ENCODE data around the gene CLDN9.

Gene CLDN9

DNA sequence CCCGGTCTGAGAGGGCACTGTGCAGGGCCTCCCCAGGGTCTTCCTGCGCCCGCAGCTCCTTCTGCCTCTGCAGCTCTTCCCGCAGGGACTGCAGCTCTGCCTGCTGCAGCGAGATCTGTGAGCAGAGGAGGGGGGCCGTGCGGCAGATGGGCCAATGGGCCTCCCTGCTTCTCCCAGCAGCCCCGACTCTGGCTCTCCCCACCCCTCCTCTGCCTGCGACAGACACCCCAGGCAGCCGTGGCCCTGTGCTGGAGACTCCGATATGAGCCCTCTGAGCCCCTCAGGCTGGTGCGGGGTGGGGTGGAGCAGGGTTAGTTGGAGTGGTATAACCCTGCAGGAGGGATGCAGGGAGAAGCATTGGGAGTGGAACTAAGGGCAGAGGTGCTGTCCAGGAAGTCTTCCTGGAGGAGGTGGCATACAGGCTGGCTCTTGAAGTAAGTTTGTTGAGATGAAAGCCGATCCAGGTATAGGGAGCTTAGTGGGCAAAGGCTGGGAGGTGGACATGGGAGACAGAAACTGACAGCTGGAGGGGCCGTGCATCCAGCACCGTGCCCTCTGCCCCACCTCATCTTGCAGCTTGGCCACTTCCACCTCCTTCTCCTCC, 16.1 kb downstream of the CLDN9 start:
- no peaks in the 10 kb centered on the region for H3K9me3 ChIP-seq (ENCODE audit: control insufficient read depth, low read length)
- TF ChIP-seq, protein P1, sequence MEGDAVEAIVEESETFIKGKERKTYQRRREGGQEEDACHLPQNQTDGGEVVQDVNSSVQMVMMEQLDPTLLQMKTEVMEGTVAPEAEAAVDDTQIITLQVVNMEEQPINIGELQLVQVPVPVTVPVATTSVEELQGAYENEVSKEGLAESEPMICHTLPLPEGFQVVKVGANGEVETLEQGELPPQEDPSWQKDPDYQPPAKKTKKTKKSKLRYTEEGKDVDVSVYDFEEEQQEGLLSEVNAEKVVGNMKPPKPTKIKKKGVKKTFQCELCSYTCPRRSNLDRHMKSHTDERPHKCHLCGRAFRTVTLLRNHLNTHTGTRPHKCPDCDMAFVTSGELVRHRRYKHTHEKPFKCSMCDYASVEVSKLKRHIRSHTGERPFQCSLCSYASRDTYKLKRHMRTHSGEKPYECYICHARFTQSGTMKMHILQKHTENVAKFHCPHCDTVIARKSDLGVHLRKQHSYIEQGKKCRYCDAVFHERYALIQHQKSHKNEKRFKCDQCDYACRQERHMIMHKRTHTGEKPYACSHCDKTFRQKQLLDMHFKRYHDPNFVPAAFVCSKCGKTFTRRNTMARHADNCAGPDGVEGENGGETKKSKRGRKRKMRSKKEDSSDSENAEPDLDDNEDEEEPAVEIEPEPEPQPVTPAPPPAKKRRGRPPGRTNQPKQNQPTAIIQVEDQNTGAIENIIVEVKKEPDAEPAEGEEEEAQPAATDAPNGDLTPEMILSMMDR (IDR thresholded peaks at IDR 0.05): no peak
- H3K27ac ChIP-seq: no peak overlapping the region
- no peaks in the 10 kb centered on the region for H3K79me2 ChIP-seq
- H2AFZ ChIP-seq: no peak overlapping the region
- no peak overlapping the region for H3K9ac ChIP-seq
- no peak overlapping the region for H3K4me3 ChIP-seq (ENCODE audit: low read depth, low read length)
- no peaks in the 10 kb centered on the region for H3K27me3 ChIP-seq (ENCODE audit: control insufficient read depth, insufficient read depth, low read length)
- no peaks in the 10 kb centered on the region for H3K4me1 ChIP-seq
- no peaks in the 10 kb centered on the region for H3K36me3 ChIP-seq (ENCODE audit: control insufficient read depth, insufficient read depth, low read length)
- H3K4me2 ChIP-seq (ENCODE audit: low read length): no peak overlapping the region

DNA sequence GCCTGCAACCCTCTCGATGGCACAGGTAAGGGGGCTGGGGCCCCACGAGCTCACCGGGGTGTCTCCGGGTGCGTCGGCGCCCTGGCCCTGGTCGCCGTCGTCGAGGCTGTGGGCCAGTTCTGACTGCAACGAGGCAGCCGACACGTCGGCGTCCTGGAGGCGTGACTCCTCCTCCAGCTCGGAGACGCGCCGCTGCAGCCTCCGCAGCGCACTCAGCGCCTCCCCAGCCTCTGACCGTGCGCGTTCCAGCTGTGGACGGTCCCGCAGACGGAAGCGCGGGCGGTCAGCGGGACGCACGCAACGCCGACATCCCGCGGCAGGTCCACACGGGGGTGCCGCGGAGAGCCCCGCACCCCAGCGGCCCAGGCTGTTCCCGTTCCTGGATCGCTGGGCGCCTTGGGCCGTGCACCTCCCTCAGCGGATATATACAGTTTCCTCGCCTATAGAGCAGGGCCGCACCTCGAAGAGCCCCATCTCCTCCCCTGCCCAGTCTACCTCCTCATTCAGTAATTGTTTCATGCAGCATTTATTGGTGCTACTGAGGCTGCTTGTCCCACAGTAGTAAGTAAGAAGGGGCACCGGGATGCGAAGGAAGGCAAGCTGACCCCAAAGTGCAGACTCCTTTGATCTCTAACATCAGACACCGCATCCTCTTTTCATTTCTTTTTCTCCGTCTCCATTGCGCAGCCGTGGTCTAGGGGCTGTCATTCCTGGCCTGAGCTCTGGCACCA, 16.9 kb downstream of the CLDN9 start:
- no peak overlapping the region for H3K4me3 ChIP-seq (ENCODE audit: low read depth, low read length)
- H3K4me1 ChIP-seq: no peaks in the 10 kb centered on the region
- H3K27ac ChIP-seq: no peak overlapping the region

DNA sequence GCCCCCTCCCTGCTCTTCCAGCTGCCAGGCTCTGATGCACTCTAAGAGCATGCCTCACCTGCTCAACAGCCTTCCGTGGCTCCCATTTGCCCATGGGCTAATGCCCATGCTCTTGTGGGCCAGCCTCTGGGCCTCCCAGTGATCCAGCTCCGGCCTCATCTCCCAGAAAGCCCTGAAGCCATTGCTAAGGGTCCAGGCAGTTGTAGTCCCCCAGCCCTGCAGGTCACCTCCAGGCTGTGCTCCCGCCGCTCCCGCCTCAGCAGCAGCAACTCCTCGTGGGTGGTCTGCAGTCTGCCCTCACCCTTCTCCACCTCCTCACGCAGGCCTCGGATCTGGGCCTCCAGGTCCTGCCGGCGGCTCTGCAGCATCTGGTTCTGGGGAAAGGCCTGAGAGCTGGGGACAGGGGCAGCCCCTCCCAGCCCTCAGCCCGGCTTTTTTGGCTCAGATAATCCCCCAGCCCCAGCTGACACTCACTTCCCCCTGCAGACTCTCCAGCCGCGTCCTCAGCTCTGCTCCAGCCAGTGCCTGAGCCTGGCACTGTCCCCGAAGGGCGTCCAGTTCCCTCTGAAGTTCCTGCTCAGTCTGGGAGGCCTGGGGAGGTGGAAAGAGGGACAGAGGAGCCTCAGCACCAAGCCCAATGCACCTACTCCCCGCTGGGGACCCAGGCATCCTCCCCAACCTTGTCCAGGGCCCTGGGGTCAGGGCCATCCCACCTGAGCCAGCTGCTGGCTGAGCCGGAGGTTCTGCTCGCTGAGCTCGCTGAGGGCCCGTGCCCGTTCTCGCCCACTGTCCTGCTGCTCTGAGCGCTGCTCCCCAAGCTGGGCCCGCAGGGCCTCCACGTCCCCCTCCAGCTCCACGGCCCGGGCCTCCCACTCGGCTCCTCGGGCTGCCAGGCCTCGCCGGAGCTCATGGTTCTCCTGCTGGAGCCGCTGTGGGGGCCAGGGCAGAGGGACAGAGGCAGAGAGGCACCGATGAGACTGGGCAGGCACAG, 17.8 kb downstream of the CLDN9 start:
- Histone ChIP-seq H3K9me3 (ENCODE audit: control insufficient read depth, low read length) (no peaks in the 10 kb centered on the region), H3K4me1 (no peaks in the 10 kb centered on the region), H3K4me2 (ENCODE audit: low read length) (no peak overlapping the region), H3K27ac (no peak overlapping the region), H3K79me2 (no peaks in the 10 kb centered on the region), H2AFZ (no peak overlapping the region), H3K4me3 (ENCODE audit: low read depth, low read length) (no peak overlapping the region), H3K36me3 (ENCODE audit: control insufficient read depth, insufficient read depth, low read length) (no peaks in the 10 kb centered on the region), H3K27me3 (ENCODE audit: control insufficient read depth, insufficient read depth, low read length) (no peaks in the 10 kb centered on the region), H3K9ac (no peak overlapping the region)
- TF ChIP-seq, protein P1 (IDR thresholded peaks at IDR 0.05): no peak

More for the DNA sequence above, 16.9 kb downstream of the CLDN9 start:
- H3K36me3 ChIP-seq (ENCODE audit: control insufficient read depth, insufficient read depth, low read length): no peaks in the 10 kb centered on the region
- no peaks in the 10 kb centered on the region for H3K79me2 ChIP-seq
- no peaks in the 10 kb centered on the region for H3K9me3 ChIP-seq (ENCODE audit: control insufficient read depth, low read length)
- no peak overlapping the region for H2AFZ ChIP-seq
- TF ChIP-seq, protein P1 (IDR thresholded peaks at IDR 0.05): no peak
- H3K27me3 ChIP-seq (ENCODE audit: control insufficient read depth, insufficient read depth, low read length): no peaks in the 10 kb centered on the region
- no peak overlapping the region for H3K9ac ChIP-seq
- no peak overlapping the region for H3K4me2 ChIP-seq (ENCODE audit: low read length)

DNA sequence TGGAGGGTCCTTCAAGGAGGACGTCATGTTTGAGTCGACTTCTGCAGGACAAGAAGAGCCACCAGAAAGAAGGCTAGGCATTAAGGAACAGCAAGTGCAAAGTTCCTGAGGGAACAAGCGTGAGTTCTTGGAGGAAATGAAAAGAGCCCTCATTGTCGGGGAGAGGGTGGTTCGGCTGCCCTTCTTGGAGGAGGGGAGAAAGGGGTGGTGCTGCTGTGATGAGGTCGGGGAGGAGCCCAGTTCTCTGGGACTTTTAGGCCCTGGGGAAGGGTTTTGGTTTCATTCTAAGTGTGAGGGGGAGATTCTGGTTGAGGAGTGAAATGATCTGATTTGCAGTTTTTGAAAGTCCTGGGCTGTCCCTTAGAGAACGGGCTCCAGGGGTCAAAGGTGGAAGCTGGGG, 19.9 kb downstream of the CLDN9 start:
- H3K9ac ChIP-seq: no peak overlapping the region
- H3K36me3 ChIP-seq (ENCODE audit: control insufficient read depth, insufficient read depth, low read length): no peaks in the 10 kb centered on the region
- TF ChIP-seq, protein P1 (IDR thresholded peaks at IDR 0.05): no peak
- H3K4me2 ChIP-seq (ENCODE audit: low read length): no peak overlapping the region
- H3K27ac ChIP-seq: no peak overlapping the region
- H3K27me3 ChIP-seq (ENCODE audit: control insufficient read depth, insufficient read depth, low read length): no peaks in the 10 kb centered on the region
- no peaks in the 10 kb centered on the region for H3K4me1 ChIP-seq
- H3K79me2 ChIP-seq: no peaks in the 10 kb centered on the region
- H3K9me3 ChIP-seq (ENCODE audit: control insufficient read depth, low read length): no peaks in the 10 kb centered on the region
- H3K4me3 ChIP-seq (ENCODE audit: low read depth, low read length): no peak overlapping the region
- no peak overlapping the region for H2AFZ ChIP-seq

Data from parathyroid adenoma (tissue), 2 donors.